Adrenal gland (tissue), 12 donors: ENCODE data around the gene SRGAP2B. TPM values are rescaled to one million over a fixed set of nuclear protein-coding genes. Genes with fewer than 3 reads are reported as not detected.
"Not testable (repeated sequence)": the region's sequence is repeated elsewhere in the genome, so short reads cannot be mapped to it uniquely, and the experiment has no call there.

Experiments
- DNase-seq, 7 donors: peaks; one replicate each; pipeline ENCODE4 v3.0.0-alpha.2; 2019 to 2020
- H3K27ac ChIP-seq, 5 donors: fragments of 200-600 bp; sonication (generic) in 4 of 5; 1 replicate in 3 of 5; 2 replicates in 2 of 5; pipeline versions ENCODE4 v1.5.1 to v1.8.0; 2016 to 2020; ENCODE audit warnings: mild to moderate bottlenecking in 1 of 5
- H3K27me3 ChIP-seq: fragments of 200-600 bp; 2 replicates; pipeline ENCODE4 v1.8.0; 2021
- H3K36me3 ChIP-seq, 2 donors: fragments of 200-600 bp; replicated peaks in 1 of 2; 1 replicate in 1 of 2; 2 replicates in 1 of 2; pipeline versions ENCODE4 v1.5.1 to v1.8.0; 2018 to 2022
- H3K4me1 ChIP-seq, 2 donors: fragments of 200-600 bp; replicated peaks in 1 of 2; 1 replicate in 1 of 2; 2 replicates in 1 of 2; pipeline versions ENCODE4 v1.5.1 to v1.8.0; 2018 to 2021
- H3K4me3 ChIP-seq, 4 donors: fragments of 200-600 bp; sonication (generic) in 3 of 4; one replicate each; pipeline ENCODE4 v1.5.1; 2016 to 2018
- H3K9me3 ChIP-seq, 3 donors: fragments of 200-600 bp; sonication (generic) in 1 of 3; replicated peaks in 1 of 3; 1 replicate in 2 of 3; 2 replicates in 1 of 3; pipeline versions ENCODE4 v1.5.1 to v1.8.0; 2016 to 2021
- WGBS, 4 donors: extraction: QIAGEN DNeasy Blood & Tissue Kit in 2 of 4; methylation state at CpG; one replicate each; pipeline versions ENCODE4 v1.1.5 to v1.1.7; 2013 to 2017; 5-methylcytosine and 5-hydroxymethylcytosine counted together
- intact Hi-C, 2 donors: fragments of 100-400 bp; cut with DNase I; formaldehyde crosslinking; loops; one replicate each; pipeline versions ENCODE4 v1.14.1 to v1.15.0; 2022 to 2023
- polyA plus RNA-seq, 3 donors: library from polyadenylated mRNA; stranded (reverse); fragments of 200-250 nt in 2 of 3; fragments of 350-450 nt in 1 of 3; fragmentation: Illumina TruSeq in 1 of 3; extraction: RNeasy Lipid Tissue Mini Kit (QIAGEN cat#74804) in 1 of 3; gene quantifications; one replicate each; pipeline ENCODE4 v1.2.3, GENCODE V29; 2013 to 2014
- total RNA-seq, 9 donors: library from RNA; depleted of rRNA in 4 of 9; stranded (reverse); fragments of >200 nt in 4 of 9; fragments of 120-200 nt in 1 of 9; fragmentation: NEBNext Ultra II Directional in 1 of 9; extraction: Animal tissue kit (Norgen Biotek cat#: 25700) in 1 of 9; gene quantifications; one replicate each; pipeline versions ENCODE4 v1.1.0 to v1.2.4, GENCODE V29; 2013 to 2023
- donor health status: healthy with polysubstance abuse.
- donor health status: Bipolar disorder and iron deficiency.
- donor health status: DM: yes; HTN: yes; CAD: no.
- donor health status: DM: no; HTN: no; CAD: no.
- donor health status: DM: no; HTN: no; CAD: no.
- donor health status: DM: yes; HTN: yes; CAD: no.

Gene SRGAP2B
- total and polyA plus RNA-seq, 12 donors: 6.0 to 79.4 (median 31.2) TPM

DNA sequence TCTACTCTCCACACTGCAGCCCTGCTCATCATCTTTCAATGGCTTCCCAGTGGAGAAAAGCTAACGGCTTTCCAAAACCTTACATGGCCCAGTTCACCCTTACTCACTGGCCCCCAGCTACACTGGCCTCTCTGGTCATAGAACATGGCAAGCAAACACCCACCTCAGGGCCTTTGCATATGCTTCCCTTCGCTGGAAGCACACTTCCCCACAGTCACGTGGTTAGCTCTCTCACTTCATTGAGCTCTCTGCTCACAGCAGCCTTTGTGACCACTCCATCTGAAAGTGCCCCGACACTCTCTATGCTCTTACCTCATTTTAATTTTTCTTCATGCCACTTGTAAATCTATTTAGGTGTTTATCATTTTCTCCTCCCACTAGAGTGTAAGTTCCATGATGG lies 83.3 kb downstream of the SRGAP2B start:
- H3K9me3 ChIP-seq, H3K36me3 ChIP-seq, H3K27me3 ChIP-seq, H3K4me1 ChIP-seq, DNase-seq, H3K4me3 ChIP-seq, intact Hi-C loops, H3K27ac ChIP-seq: not testable (repeated sequence)
- WGBS, 4 donors: 86 to 95% (median 89%) methylated on average over 2 to 4 of the region's 4 CpGs

DNA sequence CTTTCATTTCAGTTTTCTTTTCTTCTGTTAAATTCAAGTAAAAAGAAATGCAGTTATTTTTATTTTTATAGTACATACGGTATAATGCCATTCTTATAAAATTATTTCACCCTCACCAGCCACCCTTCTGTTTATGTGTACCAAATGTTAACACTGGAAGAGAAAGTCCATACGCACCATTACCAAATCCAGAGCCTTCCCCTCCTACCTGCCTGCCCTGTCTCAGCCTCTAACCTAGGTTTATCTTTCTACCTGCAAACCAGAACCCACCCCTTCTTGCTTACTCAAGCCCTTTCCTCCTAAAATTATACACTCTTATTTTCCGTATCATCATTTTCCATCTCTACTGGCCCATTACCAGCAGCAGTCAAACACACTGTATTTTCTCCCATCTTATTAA lies 84.5 kb downstream of the SRGAP2B start:
- H3K4me3 ChIP-seq: peak overlapping the region in 1 of 4 donors; percentile 29
- H3K4me1 ChIP-seq, H3K9me3 ChIP-seq, H3K36me3 ChIP-seq, H3K27ac ChIP-seq, H3K27me3 ChIP-seq, DNase-seq, intact Hi-C loops: not testable (repeated sequence)
- 38 to 56% (median 47%) methylated on average over 2 of the region's 3 CpGs for WGBS, 4 donors

DNA sequence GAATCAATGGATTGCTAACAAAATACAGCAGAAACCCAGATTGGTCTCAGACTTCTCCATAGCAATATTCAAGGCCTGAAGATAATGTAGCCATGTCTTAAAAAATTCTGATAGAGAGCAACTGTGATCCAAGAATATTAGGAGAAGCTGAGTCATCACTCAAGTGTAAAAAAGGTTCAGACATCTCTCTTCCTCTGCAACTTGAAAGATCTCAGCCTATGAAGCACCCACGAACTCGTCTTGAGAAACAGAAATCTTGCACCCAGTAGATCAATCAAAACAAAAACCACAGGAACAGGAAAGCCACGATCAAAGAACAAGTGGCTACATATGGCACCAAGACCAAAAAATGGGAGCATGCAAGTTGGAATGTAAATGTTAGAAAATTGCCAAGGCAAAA lies 85.2 kb downstream of the SRGAP2B start:
- H3K4me1 ChIP-seq, H3K4me3 ChIP-seq, H3K27me3 ChIP-seq, DNase-seq, intact Hi-C loops, H3K36me3 ChIP-seq, H3K27ac ChIP-seq, H3K9me3 ChIP-seq: not testable (repeated sequence)
- 0 to 17% (median 3%) methylated on average over 2 to 3 of the region's 3 CpGs for WGBS, 4 donors

DNA sequence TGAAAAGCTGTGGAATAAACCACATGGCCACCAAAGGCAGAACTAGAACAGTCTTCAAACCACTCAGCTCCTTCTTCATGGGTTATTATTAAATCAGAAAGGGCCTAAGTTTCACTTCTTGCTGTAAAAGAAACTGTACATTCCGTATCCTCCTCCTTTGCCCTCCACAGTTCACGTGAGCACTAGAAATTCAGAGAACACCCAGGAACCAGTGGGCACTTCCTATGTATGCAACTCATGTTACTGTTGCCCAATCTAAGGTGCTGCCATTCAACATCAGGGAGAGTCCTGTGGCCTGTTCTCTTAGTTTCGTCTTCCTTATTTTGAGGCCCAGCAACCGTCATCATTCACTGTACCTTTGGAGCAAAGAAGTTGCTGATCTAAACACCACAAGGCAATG lies 86.7 kb downstream of the SRGAP2B start:
- intact Hi-C loops, H3K27me3 ChIP-seq, H3K4me3 ChIP-seq, H3K36me3 ChIP-seq, H3K4me1 ChIP-seq, DNase-seq, H3K9me3 ChIP-seq, H3K27ac ChIP-seq: not testable (repeated sequence)
- WGBS, 4 donors: no CpG with 5 or more reads among the region's 4 CpGs

DNA sequence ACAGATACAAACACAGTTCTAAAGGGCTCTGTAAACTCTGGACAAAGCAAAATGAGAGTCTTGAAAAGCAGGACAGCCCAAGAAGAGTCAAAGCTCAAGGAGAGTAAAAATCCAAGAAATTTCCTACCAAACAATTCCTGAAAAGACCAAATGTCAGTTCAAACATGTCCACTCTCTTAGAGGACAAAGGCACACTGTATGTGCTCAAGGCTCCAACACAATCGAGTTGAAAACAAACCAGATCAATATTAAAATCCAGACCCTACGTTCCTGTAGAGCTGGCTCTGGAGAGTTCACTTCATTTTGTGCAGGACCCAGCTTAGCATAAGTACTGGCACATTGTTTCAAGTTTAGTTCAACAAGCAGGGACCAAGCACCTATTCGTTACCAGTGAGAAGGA lies 90.0 kb downstream of the SRGAP2B start:
- H3K27ac ChIP-seq, H3K9me3 ChIP-seq, H3K36me3 ChIP-seq, intact Hi-C loops, H3K4me1 ChIP-seq, H3K4me3 ChIP-seq, H3K27me3 ChIP-seq, DNase-seq: not testable (repeated sequence)
- 73 to 86% (median 80%) methylated on average over 2 of the region's 3 CpGs; no CpG with 5 or more reads in 1 of the 4 donors for WGBS, 4 donors

DNA sequence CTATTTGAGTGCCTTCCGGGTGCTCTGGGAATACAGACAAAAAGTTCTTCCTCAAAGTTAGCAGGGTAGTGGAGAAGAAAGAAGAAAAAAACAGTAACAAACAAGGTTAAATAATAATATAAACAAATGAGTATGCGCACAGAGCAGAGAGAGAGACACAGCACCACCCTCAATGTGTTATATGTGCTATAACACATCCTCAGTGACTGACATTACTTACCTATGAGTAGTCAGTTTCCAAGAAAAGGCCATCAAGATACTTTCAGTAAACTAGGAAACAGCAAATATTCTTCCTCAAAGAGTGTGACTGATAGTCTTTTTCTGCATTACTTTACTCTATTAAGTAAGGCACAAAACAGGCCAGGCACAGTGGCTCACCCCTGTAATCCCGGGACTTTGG lies 93.7 kb downstream of the SRGAP2B start:
- H3K27ac ChIP-seq, H3K27me3 ChIP-seq, H3K36me3 ChIP-seq, H3K4me1 ChIP-seq, DNase-seq, H3K9me3 ChIP-seq, intact Hi-C loops, H3K4me3 ChIP-seq: not testable (repeated sequence)
- 80 to 98% (median 88%) methylated on average over 2 to 3 of the region's 3 CpGs for WGBS, 4 donors

DNA sequence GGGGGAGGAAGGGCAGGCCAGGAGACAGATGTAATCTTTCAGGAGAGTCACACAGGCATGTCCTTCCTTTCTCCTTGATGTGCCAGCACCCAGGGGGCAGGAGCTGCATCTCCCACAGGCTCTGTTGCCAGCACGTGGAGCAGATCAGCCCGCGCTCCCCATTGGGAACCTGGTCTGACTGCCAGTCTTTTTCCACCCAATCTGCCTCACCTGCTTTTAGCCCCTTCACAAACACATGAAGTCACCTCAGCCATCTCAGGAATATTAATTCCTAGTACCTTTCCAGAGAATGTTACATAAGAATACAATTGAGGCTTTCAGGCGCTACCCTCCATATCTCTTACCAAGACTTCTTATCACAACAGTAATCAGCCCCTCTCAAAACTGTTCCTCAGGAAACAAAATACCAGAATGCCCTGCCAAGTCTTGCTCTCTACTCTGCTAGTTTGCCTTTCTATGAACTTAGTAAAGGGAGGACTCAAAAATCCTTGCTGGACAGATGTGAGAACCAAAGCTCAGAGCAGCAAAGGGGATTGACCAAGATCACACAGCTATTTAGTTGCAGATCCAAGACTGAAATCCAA lies 94.3 kb downstream of the SRGAP2B start:
- H3K4me1 ChIP-seq, H3K36me3 ChIP-seq, DNase-seq, H3K27me3 ChIP-seq, H3K27ac ChIP-seq, intact Hi-C loops, H3K9me3 ChIP-seq, H3K4me3 ChIP-seq: not testable (repeated sequence)
- WGBS, 4 donors: 60 to 70% (median 67%) methylated on average over 1 to 2 of the region's 4 CpGs; no CpG with 5 or more reads in 1 of the 4 donors

DNA sequence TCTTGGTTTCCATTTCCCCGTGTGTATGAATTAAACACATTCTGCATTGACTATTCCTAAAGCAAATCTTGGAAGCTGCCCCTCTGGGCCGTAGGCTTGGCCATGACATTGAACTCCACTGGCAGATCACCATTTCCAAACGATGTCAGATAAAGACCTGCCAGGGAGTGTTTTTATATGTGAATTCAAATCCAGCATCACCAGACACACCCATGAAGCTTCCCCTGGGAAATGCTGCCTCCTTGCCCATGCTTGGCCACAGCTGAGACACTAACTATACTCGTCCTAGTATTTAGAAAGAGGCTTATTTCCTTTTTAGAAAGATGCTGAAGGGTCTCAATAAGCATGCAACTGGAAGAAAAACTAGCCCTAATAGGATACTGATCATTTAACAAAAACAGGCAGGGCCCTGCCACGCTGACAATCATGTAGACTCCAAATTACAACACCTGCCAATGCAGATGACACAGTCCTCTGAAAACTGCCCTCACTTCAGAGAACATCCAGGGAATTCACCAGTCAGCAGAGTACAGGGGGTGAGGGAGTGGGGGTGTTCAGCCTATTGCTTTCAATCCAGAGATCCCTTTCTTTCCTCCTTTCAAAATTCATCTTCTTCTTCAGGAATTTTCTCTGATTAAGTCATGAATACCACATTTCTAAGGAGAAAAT lies 94.9 kb downstream of the SRGAP2B start:
- H3K9me3 ChIP-seq, intact Hi-C loops, H3K27me3 ChIP-seq, H3K4me1 ChIP-seq, H3K36me3 ChIP-seq, DNase-seq, H3K27ac ChIP-seq, H3K4me3 ChIP-seq: not testable (repeated sequence)
- no CpG with 5 or more reads among the region's 5 CpGs for WGBS, 4 donors

DNA sequence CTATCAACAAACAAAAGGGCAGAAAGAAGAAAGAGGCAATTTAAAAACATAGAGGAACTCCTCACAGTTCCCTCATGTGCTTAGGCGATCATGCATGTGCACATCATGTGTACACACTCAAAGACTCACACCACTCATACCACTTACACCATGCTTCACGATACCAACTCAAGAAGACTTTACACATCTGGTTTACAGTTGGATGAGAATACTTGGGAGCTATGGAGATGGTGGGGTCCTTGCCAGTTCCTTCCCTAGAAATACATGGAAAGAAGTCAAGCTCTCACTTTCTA lies 96.2 kb downstream of the SRGAP2B start:
- H3K27me3 ChIP-seq, H3K36me3 ChIP-seq, DNase-seq, H3K4me3 ChIP-seq, H3K27ac ChIP-seq, intact Hi-C loops, H3K9me3 ChIP-seq, H3K4me1 ChIP-seq: not testable (repeated sequence)
- WGBS, 4 donors: 100% methylated on average over 1 of the region's 2 CpGs; no CpG with 5 or more reads in 1 of the 4 donors

DNA sequence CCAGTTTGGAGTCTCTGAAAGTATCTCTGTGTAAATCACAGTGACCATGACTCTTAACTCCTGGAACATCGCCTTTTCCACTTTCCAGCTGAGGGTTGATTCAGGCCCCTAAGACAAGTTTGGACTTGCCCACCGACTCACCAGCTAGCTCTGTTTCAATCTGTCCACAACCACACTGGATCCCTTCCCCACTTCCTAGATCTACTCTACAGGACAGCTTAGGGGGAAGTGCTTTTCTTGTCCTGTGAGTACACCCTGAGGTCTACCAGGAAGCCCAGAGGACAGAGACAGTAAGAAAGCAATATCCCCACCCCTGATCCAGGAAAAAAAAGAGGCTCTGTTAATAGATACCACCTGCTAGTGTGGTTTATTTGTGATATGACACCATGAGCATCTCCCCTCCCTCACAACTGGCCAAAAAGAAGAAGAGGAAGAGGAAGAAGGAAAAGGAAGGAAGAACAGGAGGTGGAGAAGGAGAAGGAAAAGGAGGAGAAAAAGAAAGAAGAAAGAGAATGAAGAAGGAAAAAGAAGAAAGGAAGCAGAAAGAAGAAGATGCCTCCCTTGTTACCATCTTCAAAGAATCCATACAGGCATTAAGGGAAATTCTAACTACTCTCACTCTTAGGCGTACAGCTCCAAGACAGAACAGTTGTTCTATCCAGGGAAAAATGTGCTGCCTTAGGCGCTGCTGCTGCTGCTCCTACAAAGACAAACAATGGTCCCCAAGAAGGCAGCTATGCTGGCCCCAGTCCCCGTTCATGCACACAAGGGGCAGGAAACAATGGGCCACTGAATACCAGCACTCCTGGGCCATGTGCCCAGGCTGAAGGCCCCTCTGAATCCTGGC lies 96.8 kb downstream of the SRGAP2B start:
- intact Hi-C loops: not testable (repeated sequence)
- WGBS, 4 donors: 73 to 91% (median 88%) methylated on average over 3 of the region's 5 CpGs

DNA sequence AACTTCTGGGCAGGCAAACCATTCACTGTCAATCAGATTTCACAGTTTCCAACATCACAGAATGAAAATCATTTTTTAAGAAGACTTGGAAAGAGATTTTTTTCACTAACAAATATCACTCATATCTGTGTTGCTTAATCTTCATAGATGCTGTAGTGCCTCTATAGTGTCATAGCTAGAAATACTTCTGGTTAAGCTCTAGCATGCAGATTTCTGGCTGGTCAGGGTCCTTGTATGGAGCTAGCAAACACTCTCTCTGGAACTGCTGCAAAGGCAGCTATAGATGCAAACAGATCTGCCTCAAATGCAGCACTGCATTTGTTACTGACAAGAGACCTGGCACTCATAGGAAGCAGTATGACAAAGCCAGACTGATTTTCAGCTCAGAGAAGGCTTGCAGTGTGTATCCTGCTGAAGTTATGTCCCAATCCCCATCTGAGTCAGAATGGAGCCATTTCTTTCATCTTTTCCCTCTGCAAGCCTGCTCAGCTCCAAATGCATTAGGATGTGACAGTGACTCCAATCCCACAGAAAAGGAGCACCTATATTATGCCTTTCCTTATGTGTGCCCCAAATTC lies 99.2 kb downstream of the SRGAP2B start:
- H3K27me3 ChIP-seq, intact Hi-C loops, H3K9me3 ChIP-seq, H3K4me1 ChIP-seq, H3K36me3 ChIP-seq, H3K4me3 ChIP-seq: not testable (repeated sequence)
- peak overlapping the region in 1 of 5 donors; percentile 49 for H3K27ac ChIP-seq
- peak in 3 of 7 donors; percentile 7 to 20 (median 16) for DNase-seq

More for the DNA sequence above, 96.8 kb downstream of the SRGAP2B start:
- not testable (repeated sequence) for H3K27ac ChIP-seq, DNase-seq, H3K4me1 ChIP-seq, H3K36me3 ChIP-seq, H3K27me3 ChIP-seq, H3K4me3 ChIP-seq, H3K9me3 ChIP-seq
